Right ventricle myocardium inferior (tissue), 1 donor: ENCODE data around the gene FAM163B. TPM values are rescaled to one million over a fixed set of nuclear protein-coding genes. Genes with fewer than 3 reads are reported as not detected.
"Not testable (repeated sequence)": the region's sequence is repeated elsewhere in the genome, so short reads cannot be mapped to it uniquely, and the experiment has no call there.

Experiments
- ATAC-seq: fragments of 200-7000 bp; cut with Tn5 transposase; one replicate; pipeline ENCODE4 v1.9.1; 2020; ENCODE audit warnings: mild to moderate bottlenecking, moderate library complexity
- DNase-seq: peaks from one replicate; pipeline ENCODE4 v3.0.0; 2021; ENCODE audit errors: missing footprints
- intact Hi-C: fragments of 100-400 bp; cut with DNase I; formaldehyde crosslinking; loops from one replicate; pipeline ENCODE4 v1.11.0; 2022
- total RNA-seq: library from RNA; stranded (reverse); fragmentation: NEBNext Ultra II Directional; extraction: Animal tissue kit (Norgen Biotek cat#: 25700); gene quantifications from one replicate; pipeline ENCODE4 v1.2.1, GENCODE V29; 2021
- donor health status: DM: no; HTN: yes; CAD: no; lungs with severe emphysema.

FAM163B gene
- total RNA-seq, 1 donor from 2014 or later: 0.22 TPM

- ATAC-seq (no peak), DNase-seq (peak; percentile 46)
- intact Hi-C loops: no loop called here
These were observed 31.6 kb upstream of the FAM163B start for GRCh38 chr9:133640580-133641395.

DNA sequence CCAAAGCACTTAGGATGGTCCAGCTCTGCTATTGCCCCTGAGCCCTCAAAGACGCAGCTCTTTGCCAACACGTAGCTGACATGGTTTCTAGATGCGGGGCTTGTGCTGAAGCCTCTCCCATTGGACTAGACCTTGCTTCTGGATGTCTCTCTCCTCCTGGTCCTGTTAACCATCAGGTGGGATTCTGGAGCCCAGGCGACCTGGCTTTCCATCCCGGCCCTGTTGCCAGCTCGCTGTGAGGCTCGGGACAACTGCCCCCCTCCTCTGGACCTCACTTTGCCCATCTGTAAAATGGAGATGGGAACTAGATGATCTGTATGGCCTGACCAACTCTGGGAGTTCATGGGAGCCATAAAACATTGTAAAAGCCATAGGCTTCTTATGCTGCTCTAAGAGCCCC lies 31.0 kb upstream of the FAM163B start:
- intact Hi-C loops: no loop called here
- DNase-seq: no peak
- ATAC-seq: no peak

DNA sequence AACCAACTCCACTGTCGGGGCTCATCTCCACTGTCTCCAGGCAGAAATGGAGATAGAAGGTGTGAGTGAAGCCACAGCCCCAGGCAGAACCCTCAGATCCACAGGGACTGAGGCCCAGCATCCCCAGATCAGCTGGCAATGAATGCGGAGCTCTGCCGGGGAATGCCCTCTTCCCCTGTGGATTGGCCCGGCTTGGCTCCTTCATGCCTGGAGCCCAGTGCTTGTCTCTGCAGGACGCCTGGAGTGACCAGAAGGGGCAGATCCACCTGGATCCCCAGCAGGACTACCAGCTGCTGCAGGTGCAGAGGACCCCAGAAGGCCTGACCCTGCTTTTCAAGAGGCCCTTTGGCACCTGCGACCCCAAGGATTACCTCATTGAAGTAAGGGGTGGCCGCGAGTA lies 30.4 kb upstream of the FAM163B start:
- ATAC-seq (no peak), DNase-seq (peak; percentile 30)
- intact Hi-C loops: no loop called here

- DNase-seq: no peak
These were observed 29.5 kb upstream of the FAM163B start for GRCh38 chr9:133638711-133639110.

GRCh38 chr9:133638076-133638475 lies 28.9 kb upstream of the FAM163B start:
- ATAC-seq (no peak), DNase-seq (no peak)
- intact Hi-C loops: no loop called here

More at GRCh38 chr9:133638711-133639110, 29.5 kb upstream of the FAM163B start:
- no peak for ATAC-seq
- intact Hi-C loops: no loop called here

DNA sequence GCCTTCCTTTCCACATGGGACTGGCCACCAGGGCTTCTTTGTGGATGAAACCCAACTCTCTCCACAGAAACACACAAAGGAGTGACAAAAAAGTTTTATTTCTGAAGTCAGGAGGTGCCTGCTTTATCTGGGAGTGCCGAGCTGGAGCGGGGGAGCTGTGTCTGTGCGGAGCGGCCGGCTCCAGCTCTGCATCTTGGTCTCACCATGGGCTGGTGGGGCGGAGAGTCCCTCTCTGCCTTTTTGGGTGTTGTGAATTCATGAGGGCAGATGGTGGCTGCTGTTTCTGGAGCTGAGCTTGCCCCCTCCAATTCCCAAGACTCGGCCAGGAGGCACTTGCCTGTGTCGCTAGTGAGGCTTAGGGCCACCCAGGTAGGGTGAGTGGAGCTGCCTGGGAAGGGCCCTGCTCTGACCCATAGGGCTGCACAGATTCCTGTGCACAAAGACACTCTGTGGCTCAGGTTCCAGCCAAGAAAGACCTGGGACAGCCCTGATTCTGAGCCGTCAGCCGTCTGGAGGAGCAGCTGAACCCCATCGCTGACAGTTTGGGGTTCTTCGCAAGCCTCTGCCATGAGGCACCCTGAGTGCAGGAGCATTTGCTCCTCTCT lies 28.4 kb upstream of the FAM163B start:
- ATAC-seq: no peak
- intact Hi-C loops: no loop called here
- DNase-seq: peak; percentile 25

GRCh38 chr9:133636902-133637301 lies 27.7 kb upstream of the FAM163B start:
- intact Hi-C loops: no loop called here
- no peak for ATAC-seq
- DNase-seq: peak; percentile 64

DNA sequence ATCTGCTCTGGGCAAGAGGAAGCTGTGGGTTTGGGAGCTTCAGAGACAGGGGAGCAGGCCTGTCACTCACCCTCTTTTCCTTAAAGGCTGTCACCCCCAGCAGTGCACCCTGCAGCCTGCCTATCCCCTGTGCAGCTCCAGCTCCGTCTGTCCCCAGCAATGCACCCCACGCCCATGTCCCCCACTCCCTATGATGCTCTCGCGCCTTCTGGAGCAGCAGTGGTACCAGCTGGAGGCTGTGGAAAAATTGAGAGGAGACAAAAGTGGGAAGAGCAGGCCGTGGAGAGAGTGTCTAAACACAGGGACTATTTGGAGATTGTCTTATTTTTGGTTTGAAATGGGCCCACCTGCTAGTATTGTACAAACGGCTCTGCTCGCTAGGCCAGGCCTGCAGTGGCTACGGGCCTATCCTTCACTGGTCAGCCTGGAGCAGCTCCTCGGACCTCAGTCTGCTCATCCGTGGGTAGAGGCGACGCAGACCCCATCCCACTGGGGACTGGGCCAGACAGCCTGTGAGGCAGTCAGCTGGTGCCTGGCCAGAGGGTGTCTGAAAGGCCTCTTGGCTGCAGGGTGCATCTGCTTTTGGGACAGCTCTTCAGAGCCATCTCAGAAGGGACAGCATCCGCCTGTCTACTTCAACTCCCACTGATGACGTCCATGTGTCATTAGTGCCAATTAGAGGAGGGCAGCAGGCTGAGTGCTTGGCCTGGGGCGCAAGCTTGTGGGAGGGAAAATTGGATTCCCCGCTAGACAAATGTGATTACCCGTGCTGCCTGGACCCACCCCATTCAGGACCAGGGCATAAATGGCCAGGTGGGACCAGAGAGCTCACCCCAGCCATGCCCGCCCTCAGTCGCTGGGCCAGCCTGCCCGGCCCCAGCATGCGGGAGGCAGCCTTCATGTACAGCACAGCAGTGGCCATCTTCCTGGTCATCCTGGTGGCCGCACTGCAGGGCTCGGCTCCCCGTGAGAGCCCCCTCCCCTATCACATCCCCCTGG lies 26.6 kb upstream of the FAM163B start, which contains the start of gene DBH:
TSS of gene DBH (plus strand) at position 831 of the 999 bp plus-strand sequence. CDS start at position 840, 9 bp downstream.
- ATAC-seq (no peak), DNase-seq (peak; percentile 66)
- intact Hi-C loops: no loop called here

GRCh38 chr9:133635098-133635497 lies 25.9 kb upstream of the FAM163B start:
- ATAC-seq: no peak
- DNase-seq: peak; percentile 35
- intact Hi-C loops: no loop called here

GRCh38 chr9:133634081-133634691 lies 25.0 kb upstream of the FAM163B start:
- intact Hi-C loops: no loop called here
- no peak for ATAC-seq
- DNase-seq: peak; percentile 53

- DNase-seq: peak; percentile 37
- no peak for ATAC-seq
- intact Hi-C loops: no loop called here
These were observed 24.5 kb upstream of the FAM163B start for GRCh38 chr9:133633681-133634080.

- DNase-seq (peak; percentile 31), ATAC-seq (no peak)
- intact Hi-C loops: no loop called here
These were observed 23.9 kb upstream of the FAM163B start for GRCh38 chr9:133632806-133633680.

- no peak for ATAC-seq
- peak; percentile 54 for DNase-seq
- intact Hi-C loops: no loop called here
These were observed 21.9 kb upstream of the FAM163B start for GRCh38 chr9:133631111-133631510.

DNA sequence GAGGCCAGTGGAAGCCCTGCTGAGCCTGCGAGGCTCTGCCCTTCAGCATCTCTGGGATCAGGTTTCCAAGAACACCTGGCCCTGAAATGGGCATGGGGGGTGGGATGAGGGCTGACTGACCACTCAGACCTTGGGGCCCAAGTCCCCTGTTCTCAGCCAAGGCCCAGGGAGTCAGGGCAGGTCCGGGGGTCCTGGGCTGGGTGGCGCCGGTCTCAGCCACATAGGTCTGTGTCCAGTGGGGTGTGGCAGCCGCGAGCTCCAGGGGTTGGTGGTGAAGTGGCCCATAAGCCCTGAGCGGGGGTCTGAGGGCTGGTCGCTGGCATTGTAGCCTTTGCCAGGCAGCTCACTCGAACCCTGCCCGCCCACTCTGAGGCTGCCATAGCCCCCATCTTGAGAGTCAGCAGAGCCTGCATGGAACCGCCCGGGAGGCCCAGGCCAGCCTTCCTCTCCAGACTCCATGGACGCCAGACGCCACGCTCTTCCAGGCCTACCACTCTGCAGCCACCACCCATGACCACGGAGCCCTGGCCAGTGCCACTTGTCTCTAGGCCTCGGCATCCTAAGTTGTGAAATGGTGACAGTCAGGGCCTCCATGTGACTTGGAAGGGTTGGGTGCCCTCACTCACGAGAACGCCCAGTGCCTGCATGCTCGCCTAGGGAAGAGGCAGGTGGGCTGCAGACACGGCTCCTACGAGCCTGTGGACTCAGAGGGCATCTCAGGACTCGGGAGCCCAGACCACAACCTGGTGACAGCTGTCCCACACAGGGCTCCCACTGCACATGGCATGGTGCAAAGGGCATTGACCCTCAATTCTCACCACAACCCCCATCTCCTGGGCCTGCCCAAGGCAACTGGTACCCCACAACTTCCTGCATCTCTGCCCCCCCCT lies 20.3 kb upstream of the FAM163B start:
- DNase-seq: peak; percentile 54
- intact Hi-C loops: no loop called here
- no peak for ATAC-seq

GRCh38 chr9:133628766-133629165 lies 19.6 kb upstream of the FAM163B start:
- DNase-seq (peak; percentile 15), ATAC-seq (no peak)
- intact Hi-C loops: no loop called here

DNA sequence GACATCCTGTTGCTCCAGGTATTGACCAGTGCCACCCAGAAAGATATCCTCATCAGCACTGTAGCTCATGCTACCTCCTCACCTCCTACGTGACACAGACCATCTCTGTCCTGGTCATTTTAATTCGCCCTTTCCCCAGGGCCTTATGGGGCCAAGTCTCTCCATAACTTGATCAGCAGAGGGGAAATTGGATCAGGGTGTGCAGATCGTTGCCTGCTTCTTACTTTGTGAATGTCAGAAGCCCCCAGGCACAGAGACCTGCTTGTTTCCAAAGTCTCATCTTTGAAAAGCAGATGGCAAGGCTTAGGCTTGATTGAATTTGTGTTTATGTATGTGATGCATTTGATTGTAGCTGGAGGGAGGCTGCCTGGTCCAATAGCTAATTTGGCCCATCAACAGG lies 18.2 kb upstream of the FAM163B start:
- intact Hi-C loops: no loop called here
- no peak for DNase-seq
- ATAC-seq: no peak

- intact Hi-C loops, DNase-seq, ATAC-seq: not testable (repeated sequence)
These were observed 16.8 kb upstream of the FAM163B start for GRCh38 chr9:133626008-133626407.
